GM18502 (cell line): ENCODE data around the gene RAB3D.
"Not testable (repeated sequence)": the region's sequence is repeated elsewhere in the genome, so short reads cannot be mapped to it uniquely, and the experiment has no call there.

Source experiments
- ATAC-seq: cut with Tn5 transposase; IDR thresholded peaks from one replicate; pipeline ENCODE4 v1.9.1; 2021; ENCODE audit warnings: mild to moderate bottlenecking; ENCODE audit not compliant: unreplicated experiment, poor library complexity

RAB3D gene

GRCh38 chr19:11370744-11371143 is 31.3 kb upstream of the RAB3D start:
- ATAC-seq = no peak

- no peak for ATAC-seq
Observed at GRCh38 chr19:11367528-11367927, 28.1 kb upstream of the RAB3D start.

GRCh38 chr19:11365557-11366117 is 26.2 kb upstream of the RAB3D start:
- no peak for ATAC-seq

- no peak for ATAC-seq
Observed at GRCh38 chr19:11364935-11365334, 25.5 kb upstream of the RAB3D start.

- ATAC-seq = no peak
Observed at GRCh38 chr19:11364296-11364904, 24.9 kb upstream of the RAB3D start.

DNA sequence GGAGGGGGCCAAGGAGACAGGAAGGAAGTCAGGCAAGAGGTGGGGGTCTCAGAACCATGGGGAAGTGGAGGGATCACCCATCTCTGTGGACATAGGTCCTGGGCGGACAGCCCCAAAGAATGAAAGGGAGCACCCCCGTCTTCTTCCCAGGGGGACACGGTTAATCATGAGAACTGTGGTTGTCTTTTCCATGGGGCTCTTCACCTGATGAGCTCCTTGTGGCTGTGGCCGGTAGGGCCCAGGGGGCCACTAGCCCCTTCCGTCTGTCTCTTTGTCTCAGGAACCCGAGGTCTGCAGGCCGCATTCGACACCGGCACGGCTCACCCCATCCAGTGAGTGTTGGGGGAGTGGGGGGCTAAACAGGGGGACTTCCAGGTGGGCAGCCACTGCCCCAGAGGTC is 24.4 kb upstream of the RAB3D start:
- ATAC-seq = no peak

- ATAC-seq = no peak
Observed at GRCh38 chr19:11361771-11362731, 22.6 kb upstream of the RAB3D start.

DNA sequence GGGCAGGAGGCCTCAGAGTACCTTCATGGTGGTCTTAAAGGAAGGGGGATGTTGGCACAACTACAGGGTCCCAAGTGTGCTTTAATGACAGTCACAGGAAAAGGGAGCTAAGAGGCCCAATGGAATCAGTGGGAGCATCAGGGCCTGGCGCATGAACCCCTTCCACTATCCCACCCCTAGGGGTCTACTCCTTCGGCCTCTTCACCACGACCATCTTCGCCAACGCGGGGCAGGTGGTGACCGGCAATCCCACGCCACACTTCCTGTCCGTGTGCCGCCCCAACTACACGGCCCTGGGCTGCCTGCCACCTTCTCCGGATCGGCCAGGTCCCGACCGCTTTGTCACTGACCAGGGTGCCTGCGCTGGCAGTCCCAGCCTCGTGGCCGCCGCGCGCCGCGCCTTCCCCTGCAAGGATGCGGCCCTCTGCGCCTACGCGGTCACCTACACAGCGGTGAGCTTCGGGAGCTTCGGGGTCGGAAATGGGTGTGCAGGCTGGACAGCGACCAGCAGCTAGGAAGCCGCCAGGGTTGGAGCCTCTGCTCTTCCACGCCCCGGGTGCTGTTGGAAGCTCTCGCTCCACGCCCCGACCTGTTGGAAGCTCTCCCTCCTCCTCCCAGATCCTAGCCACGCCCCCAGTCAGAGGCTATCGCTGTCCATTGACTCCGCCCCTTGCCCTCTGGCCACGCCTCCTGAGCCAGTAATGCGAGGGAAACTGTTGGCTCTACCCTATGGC is 21.7 kb upstream of the RAB3D start:
- ATAC-seq = no peak

DNA sequence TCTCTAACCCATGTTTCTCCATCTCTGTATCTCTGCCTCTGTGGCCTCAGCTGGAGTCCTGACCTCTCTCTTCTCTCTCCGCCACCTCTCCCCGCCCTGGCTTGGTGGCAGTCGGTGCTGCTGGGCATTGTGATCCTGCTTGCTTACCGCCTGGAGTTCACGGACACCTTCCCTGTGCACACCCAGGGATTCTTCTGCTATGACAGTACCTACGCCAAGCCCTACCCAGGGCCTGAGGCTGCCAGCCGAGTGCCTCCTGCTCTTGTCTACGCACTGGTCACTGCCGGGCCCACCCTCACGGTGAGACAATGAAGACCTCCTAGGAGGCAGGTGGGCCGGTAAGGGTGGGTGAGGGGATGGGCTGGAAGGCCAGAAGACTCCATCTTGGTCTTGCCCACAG is 20.0 kb upstream of the RAB3D start:
- no peak for ATAC-seq

DNA sequence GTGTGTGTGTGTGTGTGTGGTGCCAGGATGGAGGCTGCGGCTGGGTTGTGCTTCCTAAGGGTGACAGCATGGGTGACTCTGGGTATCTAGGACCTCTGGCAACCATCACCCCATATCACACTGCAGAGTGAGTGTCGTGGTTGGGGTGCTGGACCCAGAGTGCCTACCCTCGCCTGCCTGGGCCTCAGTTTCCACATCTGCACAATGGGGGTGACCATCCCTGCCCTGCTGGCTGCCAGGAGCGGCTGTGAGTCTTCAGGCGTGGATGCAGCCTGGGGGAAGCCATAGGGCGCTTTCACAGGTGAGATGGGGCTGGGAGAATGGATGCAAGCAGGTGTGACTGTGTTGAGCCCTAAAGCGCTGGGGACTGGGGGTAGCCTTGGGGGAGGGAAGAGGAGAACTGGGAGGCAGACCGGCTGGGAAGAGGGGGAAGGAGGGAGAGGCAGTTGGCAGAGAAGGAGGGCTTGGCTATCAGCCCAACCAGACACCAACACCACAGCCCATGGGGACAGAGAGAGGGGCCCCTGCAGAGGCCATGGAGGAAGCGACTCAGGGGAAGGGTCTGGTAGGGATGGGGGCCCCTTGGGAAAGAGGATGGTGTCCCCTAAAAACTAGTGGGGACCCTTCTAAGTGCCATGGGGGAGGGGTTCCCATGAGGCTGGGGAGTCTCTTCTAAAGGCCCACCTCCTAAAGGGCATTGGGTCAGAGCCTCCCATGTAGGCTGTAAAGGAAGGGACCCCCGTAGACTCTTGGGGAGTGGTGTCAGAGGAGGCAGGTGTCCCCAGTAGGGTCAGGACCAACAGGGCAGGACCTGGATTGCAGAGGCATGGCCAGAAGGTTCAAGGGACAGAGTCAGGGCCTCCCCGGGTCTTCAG is 17.5 kb upstream of the RAB3D start:
- ATAC-seq = no peak

DNA sequence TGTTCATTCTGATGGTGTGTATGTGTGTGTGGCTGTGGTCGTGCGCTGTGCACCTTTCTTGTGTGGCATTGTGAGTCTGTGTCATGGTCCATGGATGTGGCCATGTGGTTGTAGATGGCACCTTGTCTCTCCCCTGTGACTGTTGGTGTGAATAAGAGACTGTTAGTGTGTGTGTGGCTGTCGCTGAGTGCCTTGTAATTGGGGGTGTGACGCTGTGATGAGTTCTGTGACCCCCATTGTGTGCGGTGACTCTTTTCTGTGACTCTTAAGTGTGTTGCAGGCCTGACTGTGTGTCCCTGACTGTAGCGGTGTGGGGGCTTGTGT is 16.6 kb upstream of the RAB3D start:
- no peak for ATAC-seq

DNA sequence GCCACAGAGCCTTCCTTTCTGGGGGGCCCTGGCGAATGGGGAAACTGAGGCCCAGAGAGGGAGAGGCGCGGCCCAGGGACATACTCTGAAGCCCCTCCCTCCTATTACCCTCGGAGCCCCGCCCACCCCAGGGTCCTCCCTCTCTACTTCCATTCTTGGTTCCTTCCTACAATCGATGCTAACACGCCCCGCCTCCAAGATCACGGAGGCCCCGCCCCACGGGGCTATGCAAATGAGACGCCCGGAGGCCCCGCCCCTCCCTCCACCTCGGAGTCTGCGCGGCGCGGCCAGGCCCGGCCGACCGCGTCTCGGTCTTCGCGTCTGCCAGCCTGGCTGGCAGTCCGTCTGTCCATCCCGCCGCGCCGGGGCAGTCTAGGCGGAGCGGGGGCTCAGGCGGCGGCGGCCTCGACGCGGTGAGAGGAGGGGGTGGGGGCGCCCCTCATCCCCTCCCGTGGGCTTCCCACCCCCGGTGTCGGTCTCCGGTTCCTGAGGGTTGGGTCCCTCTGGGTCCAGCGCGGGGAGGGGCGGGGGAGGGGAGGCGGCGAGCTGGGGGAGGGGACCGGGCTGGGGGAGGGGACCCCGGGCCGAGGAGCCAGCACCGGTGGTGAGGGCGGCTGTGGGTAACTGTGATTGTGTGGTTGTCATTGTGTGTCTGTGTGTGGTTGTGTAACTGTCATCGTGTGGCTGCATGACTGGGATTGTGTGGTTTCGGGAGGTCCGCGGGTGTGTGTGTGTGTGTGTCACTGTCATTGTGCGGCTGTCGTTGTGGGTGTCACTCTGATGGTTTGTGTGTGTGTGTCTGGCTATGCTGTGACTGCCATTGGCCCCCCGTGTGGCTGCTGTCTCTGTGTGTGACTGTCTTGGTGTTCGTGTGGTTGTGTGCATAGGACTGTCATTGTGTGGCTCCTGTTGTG is 16.0 kb upstream of the RAB3D start, which contains the start of gene PLPPR2:
TSS of gene PLPPR2 (plus strand) at position 273 of the 914 bp plus-strand sequence. CDS start 2,242 bp downstream, outside the sequence.
- no peak for ATAC-seq

GRCh38 chr19:11354102-11354501 is 14.6 kb upstream of the RAB3D start:
- ATAC-seq = not testable (repeated sequence)

DNA sequence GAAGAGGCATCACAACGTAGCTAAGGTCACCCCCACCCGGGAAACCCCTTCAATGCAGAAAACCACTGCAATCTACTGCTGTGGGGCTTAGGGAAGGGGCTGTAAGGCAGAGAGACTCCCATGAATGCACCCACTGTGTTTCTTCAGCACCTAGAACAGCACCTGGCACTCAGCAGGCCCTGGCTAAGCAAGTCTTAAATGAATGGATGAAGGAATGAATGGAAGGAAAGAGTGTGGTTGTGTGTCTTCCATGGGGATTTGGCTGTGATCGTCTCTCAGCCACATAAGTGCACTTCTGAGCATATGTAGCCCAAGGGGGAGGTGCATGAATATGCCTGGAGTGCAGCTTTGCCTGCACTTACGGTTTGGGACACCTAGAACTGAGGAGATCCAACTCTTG is 9.7 kb upstream of the RAB3D start:
- no peak for ATAC-seq

DNA sequence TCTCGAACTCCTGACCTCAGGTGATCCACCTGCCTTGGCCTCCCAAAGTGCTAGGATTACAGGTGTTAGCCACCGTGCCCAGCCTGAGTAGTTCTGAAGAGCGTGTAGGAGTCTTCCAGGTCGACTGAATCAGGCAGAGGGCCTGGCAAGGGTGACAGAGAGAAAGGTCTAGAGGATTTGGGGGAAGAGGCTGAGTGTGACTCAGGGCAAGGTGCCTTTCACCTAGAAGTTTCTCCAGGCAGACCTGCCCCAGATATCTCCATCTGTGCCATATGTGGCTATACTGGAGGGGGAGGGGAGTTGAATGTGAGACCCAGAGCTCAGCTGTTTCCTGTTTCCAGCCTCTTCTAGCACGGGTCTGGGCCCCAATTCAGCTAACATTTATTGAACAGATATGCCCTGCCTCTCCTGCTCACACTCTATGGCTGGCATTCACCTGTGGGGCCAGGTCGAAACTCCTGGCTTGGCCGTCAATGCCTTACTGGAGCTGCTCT is 8.1 kb upstream of the RAB3D start:
- ATAC-seq = no peak

- peak; percentile 91 for ATAC-seq
Observed at GRCh38 chr19:11346104-11346940, 6.9 kb upstream of the RAB3D start, which contains the start of the genes CCDC159 and TMEM205. Gene CCDC159, plus strand, starts transcription at chr19:11346519. Its CDS starts 88 bp downstream, at chr19:11346607. Gene TMEM205, minus strand, starts transcription at chr19:11346268. Its CDS starts 649 bp downstream, at chr19:11345619.

GRCh38 chr19:11345122-11345803 is 5.8 kb upstream of the RAB3D start:
- ATAC-seq = no peak
